Omental fat pad (tissue), 4 donors: ENCODE data around the gene B4GALT1. TPM values are rescaled to one million over a fixed set of nuclear protein-coding genes. Genes with fewer than 3 reads are reported as not detected.

Experiments
- ATAC-seq: fragments of 150-250 bp; one replicate; pipeline ENCODE4 v1.9.1; 2016; ENCODE audit warnings: mild to moderate bottlenecking, moderate library complexity; ENCODE audit not compliant: low FRiP score
- DNase-seq: peaks from one replicate; pipeline ENCODE4 v3.0.0-alpha.2; 2019; ENCODE audit warnings: low spot score
- CTCF ChIP-seq, 3 donors: fragments of 450-650 bp; IDR thresholded peaks; one replicate each; pipeline ENCODE4 v1.5.1; 2016 to 2017; ENCODE audit warnings: antibody characterized with exemption in 3 of 3, mild to moderate bottlenecking in 3 of 3, moderate library complexity in 2 of 3
- total RNA-seq, 4 donors: library from RNA; depleted of rRNA; stranded (reverse); fragments of >200 nt; gene quantifications; one replicate each; pipeline ENCODE4 v1.1.0, GENCODE V29; 2016

Gene B4GALT1
- total RNA-seq, 4 donors from 2014 or later: 52.5 to 113 (median 72.1) TPM

DNA sequence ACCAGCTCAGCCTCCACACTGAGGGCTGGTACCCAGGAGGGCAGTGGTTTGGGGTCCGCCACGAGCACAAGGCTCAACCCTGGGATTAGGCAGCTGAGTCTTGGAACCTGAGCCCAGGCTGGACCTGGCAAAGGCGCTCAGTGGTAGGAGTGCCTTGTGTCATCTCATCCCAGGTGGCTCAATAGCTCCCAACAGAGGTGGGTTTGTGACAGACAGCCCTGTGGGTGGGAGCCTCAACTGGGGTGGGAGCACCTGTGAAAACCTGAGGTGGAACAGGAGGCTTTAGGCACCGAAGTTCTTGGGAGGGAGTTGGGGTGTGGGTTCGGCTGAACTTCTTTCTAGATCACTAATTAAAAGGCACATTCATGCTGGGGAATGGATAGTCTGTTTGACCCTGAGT lies 55.5 kb downstream of the B4GALT1 start:
- ATAC-seq (no peak), DNase-seq (no peak)
- no peak for TF ChIP-seq CTCF (IDR thresholded peaks at IDR 0.05)

DNA sequence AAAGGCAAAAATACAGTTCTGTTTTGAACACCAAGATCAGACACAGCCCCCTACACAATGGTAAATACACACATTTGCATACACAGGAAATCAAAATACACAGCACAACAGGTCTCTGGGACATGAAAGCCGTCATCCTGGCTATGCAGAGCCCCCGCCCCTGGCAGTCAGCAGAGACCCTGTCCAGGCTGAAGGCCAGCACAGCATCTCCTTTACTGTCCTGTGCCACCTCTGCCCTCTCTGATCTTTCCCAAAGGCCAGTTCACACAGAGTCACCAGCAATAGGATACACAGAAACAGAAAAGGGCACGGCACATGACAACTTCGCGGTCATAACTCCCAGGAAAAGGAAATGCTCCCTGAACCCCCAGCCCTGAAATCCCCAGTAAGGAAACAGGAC lies 56.5 kb downstream of the B4GALT1 start:
- ATAC-seq: no peak
- TF ChIP-seq CTCF (IDR thresholded peaks at IDR 0.05): no peak
- no peak for DNase-seq

GRCh38 chr9:33109850-33110595 lies 57.1 kb downstream of the B4GALT1 start:
- TF ChIP-seq CTCF (IDR thresholded peaks at IDR 0.05): no peak
- no peak for ATAC-seq
- no peak for DNase-seq

GRCh38 chr9:33109097-33109496 lies 58.0 kb downstream of the B4GALT1 start:
- ATAC-seq: no peak
- DNase-seq: no peak

GRCh38 chr9:33108472-33108871 lies 58.7 kb downstream of the B4GALT1 start:
- DNase-seq (no peak), ATAC-seq (no peak)
- no peak for TF ChIP-seq CTCF (IDR thresholded peaks at IDR 0.05)

More at GRCh38 chr9:33109097-33109496, 58.0 kb downstream of the B4GALT1 start:
- TF ChIP-seq CTCF (IDR thresholded peaks at IDR 0.05): no peak

GRCh38 chr9:33107762-33108161 lies 59.4 kb downstream of the B4GALT1 start:
- no peak for TF ChIP-seq CTCF (IDR thresholded peaks at IDR 0.05)
- DNase-seq (no peak), ATAC-seq (no peak)
